ENCODE measurements around the gene TNFSF10.

The TNFSF10 gene

GRCh38 chr3:172461530-172462138, 61.6 kb downstream of the TNFSF10 start:
- peak; percentile 98 for TF ChIP-seq CTCF (IDR thresholded peaks at IDR 0.05; ENCODE audit: low read length, missing control alignments)
- DNase-seq (ENCODE audit: low read depth), result peak; percentile 50
- no peak overlapping the region for H3K4me3 ChIP-seq (replicated peaks; ENCODE audit: low read depth, low read length)

GRCh38 chr3:172456404-172456803, 66.8 kb downstream of the TNFSF10 start:
- no peak for TF ChIP-seq CTCF (IDR thresholded peaks at IDR 0.05; ENCODE audit: low read length, missing control alignments)
- H3K4me3 ChIP-seq (replicated peaks; ENCODE audit: low read depth, low read length), result no peak overlapping the region
- DNase-seq (ENCODE audit: low read depth), result no peak
